SU-DHL-6 (cell line): Measurements from ENCODE around the gene TNS3.

Experiments used
- CTCF ChIP-seq: fragments of 200-600 bp; sonication (generic); IDR thresholded peaks from one replicate; pipeline ENCODE4 v1.5.1; 2017; ENCODE audit warnings: antibody characterized with exemption, mild to moderate bottlenecking, low read length, moderate library complexity; ENCODE audit not compliant: insufficient read depth, poor library complexity, severe bottlenecking
- EZH2phosphoT487 ChIP-seq: fragments of 200-600 bp; sonication (generic), shearing (Covaris generic); conservative IDR thresholded peaks from 2 replicates; pipeline ENCODE4 v1.6.1; 2018; ENCODE audit warnings: mild to moderate bottlenecking, antibody characterized with exemption, low read length, moderate library complexity, mixed read lengths

- TF ChIP-seq CTCF (peak; percentile 69), EZH2phosphoT487 (no peak)
Observed at GRCh38 chr7:47444376-47445098, 137.4 kb downstream of the TNS3 start.
